Kidney epithelial cell (primary cell): ENCODE data around the gene ANKMY1. TPM values are rescaled to one million over a fixed set of nuclear protein-coding genes. Genes with fewer than 3 reads are reported as not detected.
"Not testable (repeated sequence)": the region's sequence is repeated elsewhere in the genome, so short reads cannot be mapped to it uniquely, and the experiment has no call there.

Experiments used
- DNase-seq: peaks from one replicate; pipeline ENCODE4 v3.0.0-alpha.2; 2010; ENCODE audit warnings: low read depth
- H3K27me3 ChIP-seq: 2 replicates; pipeline ENCODE4 v1.6.0; 2011; ENCODE audit warnings: low read length; ENCODE audit not compliant: control insufficient read depth, insufficient read depth
- H3K36me3 ChIP-seq: 2 replicates; pipeline ENCODE4 v1.5.1; 2011; ENCODE audit warnings: low read length; ENCODE audit not compliant: control insufficient read depth, insufficient read depth
- H3K4me3 ChIP-seq: 2 replicates; pipeline ENCODE4 v1.5.1; 2011; ENCODE audit warnings: low read depth, mild to moderate bottlenecking, control low read depth, low read length
- total RNA-seq: library from RNA; depleted of rRNA; stranded (reverse); fragments of >200 nt; gene quantifications from 2 replicates; pipeline ENCODE4 v1.2.3, GENCODE V29; 2015
- TF ChIP-seq, protein P1 (sequence below): IDR thresholded peaks from 2 replicates; pipeline ENCODE4 v1.5.1; 2011; ENCODE audit warnings: mild to moderate bottlenecking, moderate library complexity, low read length, control low read depth, inconsistent platforms; ENCODE audit not compliant: insufficient read depth, poor library complexity, severe bottlenecking

The ANKMY1 gene
- total RNA-seq, 1 donor from 2014 or later, result 7.1 TPM

DNA sequence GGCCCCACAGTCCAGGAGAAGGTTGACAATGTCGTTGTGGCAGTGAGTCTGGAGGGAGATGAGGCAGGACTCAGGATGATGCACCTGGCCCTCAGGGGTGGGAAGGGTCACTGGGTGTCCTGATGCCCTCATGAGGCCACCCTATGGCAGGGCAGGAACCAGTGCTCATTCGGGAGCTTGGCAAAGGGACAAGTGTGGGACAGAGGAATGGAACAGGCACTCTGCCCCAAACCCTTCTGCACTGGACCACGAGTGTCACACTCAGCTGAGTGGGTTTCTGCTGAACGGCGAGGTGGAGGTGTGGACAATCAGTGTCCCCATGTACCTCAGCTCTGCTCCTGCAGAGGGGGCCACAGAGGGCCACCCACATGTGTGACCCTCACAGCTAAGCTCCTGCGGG lies 32.0 kb downstream of the ANKMY1 start:
- TF ChIP-seq, protein P1, sequence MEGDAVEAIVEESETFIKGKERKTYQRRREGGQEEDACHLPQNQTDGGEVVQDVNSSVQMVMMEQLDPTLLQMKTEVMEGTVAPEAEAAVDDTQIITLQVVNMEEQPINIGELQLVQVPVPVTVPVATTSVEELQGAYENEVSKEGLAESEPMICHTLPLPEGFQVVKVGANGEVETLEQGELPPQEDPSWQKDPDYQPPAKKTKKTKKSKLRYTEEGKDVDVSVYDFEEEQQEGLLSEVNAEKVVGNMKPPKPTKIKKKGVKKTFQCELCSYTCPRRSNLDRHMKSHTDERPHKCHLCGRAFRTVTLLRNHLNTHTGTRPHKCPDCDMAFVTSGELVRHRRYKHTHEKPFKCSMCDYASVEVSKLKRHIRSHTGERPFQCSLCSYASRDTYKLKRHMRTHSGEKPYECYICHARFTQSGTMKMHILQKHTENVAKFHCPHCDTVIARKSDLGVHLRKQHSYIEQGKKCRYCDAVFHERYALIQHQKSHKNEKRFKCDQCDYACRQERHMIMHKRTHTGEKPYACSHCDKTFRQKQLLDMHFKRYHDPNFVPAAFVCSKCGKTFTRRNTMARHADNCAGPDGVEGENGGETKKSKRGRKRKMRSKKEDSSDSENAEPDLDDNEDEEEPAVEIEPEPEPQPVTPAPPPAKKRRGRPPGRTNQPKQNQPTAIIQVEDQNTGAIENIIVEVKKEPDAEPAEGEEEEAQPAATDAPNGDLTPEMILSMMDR, result no peak
- H3K4me3 ChIP-seq, result no peak overlapping the region
- peaks cover 3% of the 10 kb centered on the region for H3K27me3 ChIP-seq
- DNase-seq, result no peak
- peaks cover 2% of the 10 kb centered on the region for H3K36me3 ChIP-seq

- peaks cover 10% of the 10 kb centered on the region for H3K27me3 ChIP-seq
- no peak overlapping the region for H3K4me3 ChIP-seq
- peaks cover 2% of the 10 kb centered on the region for H3K36me3 ChIP-seq
- DNase-seq, result no peak
- TF ChIP-seq, protein P1, result no peak
Observed at GRCh38 chr2:240524963-240525718, 32.6 kb downstream of the ANKMY1 start.

- no peak for DNase-seq
- TF ChIP-seq, protein P1, result no peak
- Histone ChIP-seq H3K4me3 (no peak overlapping the region), H3K27me3 (peaks cover 20% of the 10 kb centered on the region), H3K36me3 (peaks cover 2% of the 10 kb centered on the region)
Observed at GRCh38 chr2:240523451-240524281, 34.1 kb downstream of the ANKMY1 start.

DNA sequence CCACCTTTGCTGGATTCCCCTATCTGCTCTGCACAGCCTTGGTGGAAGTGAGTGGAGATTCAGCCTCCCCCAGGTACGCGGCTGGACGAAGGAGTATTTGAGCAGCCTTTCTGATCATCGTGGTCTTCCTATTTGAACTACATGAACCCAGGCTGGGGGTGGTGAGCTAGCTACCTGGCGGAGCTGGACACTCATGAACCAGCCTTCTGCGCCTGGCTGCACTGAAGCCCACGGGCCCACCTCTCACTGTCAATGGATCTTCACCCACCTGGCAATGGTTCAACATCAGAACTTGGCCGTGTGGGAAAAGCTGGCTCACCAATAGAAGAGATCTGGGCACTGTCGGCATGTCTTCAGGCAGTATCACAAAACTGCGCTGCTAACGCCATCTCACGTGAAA lies 35.4 kb downstream of the ANKMY1 start:
- Histone ChIP-seq H3K27me3 (peaks cover 20% of the 10 kb centered on the region), H3K4me3 (no peak overlapping the region), H3K36me3 (peaks cover 2% of the 10 kb centered on the region)
- no peak for DNase-seq
- TF ChIP-seq, protein P1, result no peak

DNA sequence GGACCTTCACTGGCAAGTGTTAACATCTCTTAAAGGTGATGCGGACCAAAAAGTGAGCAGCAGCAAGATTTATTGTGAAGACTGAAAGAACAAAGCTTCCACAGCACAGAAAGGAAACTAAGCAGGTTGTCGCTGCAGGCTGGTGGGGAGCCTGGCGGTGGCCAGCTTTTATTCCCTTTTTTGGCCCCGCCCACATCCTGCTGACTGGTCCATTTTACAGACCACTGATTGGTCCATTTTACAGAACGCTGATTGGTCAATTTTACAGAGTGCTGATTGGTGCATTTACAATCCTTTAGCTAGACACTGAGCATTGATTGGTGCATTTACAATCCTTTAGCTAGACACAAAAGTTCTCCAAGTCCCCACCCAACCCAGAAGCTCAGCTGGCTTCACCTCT lies 35.9 kb downstream of the ANKMY1 start:
- not testable (repeated sequence) for H3K36me3 ChIP-seq, DNase-seq, H3K4me3 ChIP-seq
- H3K27me3 ChIP-seq, result peaks cover 20% of the 10 kb centered on the region

GRCh38 chr2:240520974-240521350 lies 36.8 kb downstream of the ANKMY1 start:
- TF ChIP-seq, protein P1, result no peak
- no peak for DNase-seq
- peaks cover 20% of the 10 kb centered on the region for H3K27me3 ChIP-seq
- no peak overlapping the region for H3K4me3 ChIP-seq
- H3K36me3 ChIP-seq, result peaks cover 2% of the 10 kb centered on the region
